HG03460 (cell line): ENCODE results near the gene IMMP2L.

ENCODE experiments used
- ATAC-seq: cut with Tn5 transposase; IDR thresholded peaks from one replicate; pipeline ENCODE4 v1.9.1; 2021; ENCODE audit not compliant: unreplicated experiment

IMMP2L gene

GRCh38 chr7:111011520-111011919, 550.8 kb downstream of the IMMP2L start:
- no peak for ATAC-seq

GRCh38 chr7:111010798-111011197, 551.5 kb downstream of the IMMP2L start:
- no peak for ATAC-seq

GRCh38 chr7:111009526-111010040, 552.7 kb downstream of the IMMP2L start:
- ATAC-seq = no peak

- no peak for ATAC-seq
These were observed 555.6 kb downstream of the IMMP2L start for GRCh38 chr7:111006691-111007090.

GRCh38 chr7:111006040-111006439, 556.3 kb downstream of the IMMP2L start:
- no peak for ATAC-seq

GRCh38 chr7:111005445-111005844, 556.8 kb downstream of the IMMP2L start:
- ATAC-seq = no peak

GRCh38 chr7:111004310-111004901, 557.9 kb downstream of the IMMP2L start:
- ATAC-seq = no peak

- ATAC-seq = no peak
These were observed 558.4 kb downstream of the IMMP2L start for GRCh38 chr7:111003883-111004282.

- ATAC-seq = no peak
These were observed 568.0 kb downstream of the IMMP2L start for GRCh38 chr7:110994028-110994967.

GRCh38 chr7:110988890-110989501, 573.3 kb downstream of the IMMP2L start:
- ATAC-seq = no peak

GRCh38 chr7:110988348-110988747, 573.9 kb downstream of the IMMP2L start:
- no peak for ATAC-seq

GRCh38 chr7:110987127-110987693, 575.1 kb downstream of the IMMP2L start:
- no peak for ATAC-seq

GRCh38 chr7:110983822-110984456, 578.4 kb downstream of the IMMP2L start:
- ATAC-seq = no peak

- no peak for ATAC-seq
These were observed 585.1 kb downstream of the IMMP2L start for GRCh38 chr7:110977127-110977737.

GRCh38 chr7:110975486-110975885, 586.8 kb downstream of the IMMP2L start:
- ATAC-seq = no peak

- no peak for ATAC-seq
These were observed 587.9 kb downstream of the IMMP2L start for GRCh38 chr7:110974441-110974840.

GRCh38 chr7:110973196-110973990, 588.9 kb downstream of the IMMP2L start:
- ATAC-seq = no peak

GRCh38 chr7:110964775-110965174, 597.5 kb downstream of the IMMP2L start:
- no peak for ATAC-seq

GRCh38 chr7:110962826-110963225, 599.5 kb downstream of the IMMP2L start:
- no peak for ATAC-seq

- no peak for ATAC-seq
These were observed 599.9 kb downstream of the IMMP2L start for GRCh38 chr7:110962374-110962773.
